ENCODE data around the gene CHFR.

DNA sequence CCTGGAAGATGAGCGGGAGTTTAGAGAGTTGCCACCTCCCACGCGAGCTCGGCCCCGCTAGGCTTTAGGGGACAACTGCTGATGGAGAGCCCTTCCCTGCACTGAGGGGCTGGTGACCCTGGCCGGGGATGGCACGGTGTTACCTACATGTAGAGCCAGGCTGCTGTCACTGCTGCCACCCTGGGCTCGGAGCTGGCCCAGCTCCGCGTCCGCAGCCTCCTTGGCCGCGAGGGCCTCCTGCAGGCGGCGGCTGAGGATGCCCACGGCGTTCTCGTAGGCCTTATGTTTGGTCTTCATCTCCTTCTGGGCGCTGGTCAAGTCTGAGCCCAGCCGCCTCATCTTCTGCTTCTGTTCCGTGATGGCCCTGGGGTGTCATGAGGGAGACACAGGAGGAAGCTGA is 101.2 kb downstream of the CHFR start:
- TF ChIP-seq EZH2 (IDR thresholded peaks at IDR 0.05; ENCODE audit: borderline replicate concordance, low read length) = no peak
- TF ChIP-seq CTCF (conservative IDR thresholded peaks at IDR 0.05 in 1 of 2, IDR thresholded peaks at IDR 0.05 in 1 of 2; ENCODE audit: extremely low read depth in 1 of 2, insufficient read depth in 1 of 2, low read depth in 1 of 2, low read length in 2 of 2) = no peak
